Hematopoietic multipotent progenitor cell treated with erythropoietin and hydrocortisone succinate and interleukin-3 and kit ligand, for 8 days (in vitro differentiated cells): ENCODE measurements around the gene ERG.

Experiments used
- DNase-seq: peaks from one replicate; pipeline ENCODE4 v3.0.0-alpha.2; 2015

The ERG gene

GRCh38 chr21:38496224-38496623 lies 2.1 kb downstream of the ERG start:
- no peak for DNase-seq

- no peak for DNase-seq
Observed at GRCh38 chr21:38495696-38496095, 2.6 kb downstream of the ERG start.

- DNase-seq: no peak
Observed at GRCh38 chr21:38495242-38495641, 3.0 kb downstream of the ERG start.

- no peak for DNase-seq
Observed at GRCh38 chr21:38494703-38495102, 3.6 kb downstream of the ERG start.

GRCh38 chr21:38494251-38494642 lies 4.0 kb downstream of the ERG start:
- DNase-seq: no peak

- DNase-seq: no peak
Observed at GRCh38 chr21:38493549-38494250, 4.6 kb downstream of the ERG start.

GRCh38 chr21:38492007-38492406 lies 6.3 kb downstream of the ERG start:
- DNase-seq: peak; percentile 82

- DNase-seq: no peak
Observed at GRCh38 chr21:38491536-38491935, 6.7 kb downstream of the ERG start.

GRCh38 chr21:38490411-38491020 lies 7.8 kb downstream of the ERG start:
- DNase-seq: peak; percentile 31

- no peak for DNase-seq
Observed at GRCh38 chr21:38489729-38490128, 8.5 kb downstream of the ERG start.

GRCh38 chr21:38489271-38489652 lies 9.0 kb downstream of the ERG start:
- no peak for DNase-seq

- DNase-seq: no peak
Observed at GRCh38 chr21:38488640-38489270, 9.5 kb downstream of the ERG start.

GRCh38 chr21:38487901-38488639 lies 10.2 kb downstream of the ERG start:
- DNase-seq: no peak

- no peak for DNase-seq
Observed at GRCh38 chr21:38486706-38487105, 11.6 kb downstream of the ERG start.

- DNase-seq: no peak
Observed at GRCh38 chr21:38486221-38486620, 12.1 kb downstream of the ERG start.

GRCh38 chr21:38479641-38480525 lies 18.4 kb downstream of the ERG start:
- DNase-seq: no peak

- DNase-seq: peak; percentile 62
Observed at GRCh38 chr21:38478782-38479181, 19.5 kb downstream of the ERG start.

- DNase-seq: peak; percentile 71
Observed at GRCh38 chr21:38477226-38477625, 21.1 kb downstream of the ERG start.

GRCh38 chr21:38476385-38476784 lies 21.9 kb downstream of the ERG start:
- DNase-seq: peak; percentile 96

- no peak for DNase-seq
Observed at GRCh38 chr21:38475519-38475918, 22.8 kb downstream of the ERG start.

- DNase-seq: no peak
Observed at GRCh38 chr21:38474796-38475195, 23.5 kb downstream of the ERG start.

GRCh38 chr21:38474124-38474523 lies 24.2 kb downstream of the ERG start:
- DNase-seq: no peak
